Measurements from ENCODE around the gene BTBD16.

The BTBD16 gene

GRCh38 chr10:122343135-122343800 lies 72.2 kb downstream of the BTBD16 start:
- no peak for DNase-seq (ENCODE audit: low read depth in 2 of 2)

GRCh38 chr10:122343936-122344335 lies 72.8 kb downstream of the BTBD16 start:
- no peak for DNase-seq (ENCODE audit: low read depth in 2 of 2)

DNA sequence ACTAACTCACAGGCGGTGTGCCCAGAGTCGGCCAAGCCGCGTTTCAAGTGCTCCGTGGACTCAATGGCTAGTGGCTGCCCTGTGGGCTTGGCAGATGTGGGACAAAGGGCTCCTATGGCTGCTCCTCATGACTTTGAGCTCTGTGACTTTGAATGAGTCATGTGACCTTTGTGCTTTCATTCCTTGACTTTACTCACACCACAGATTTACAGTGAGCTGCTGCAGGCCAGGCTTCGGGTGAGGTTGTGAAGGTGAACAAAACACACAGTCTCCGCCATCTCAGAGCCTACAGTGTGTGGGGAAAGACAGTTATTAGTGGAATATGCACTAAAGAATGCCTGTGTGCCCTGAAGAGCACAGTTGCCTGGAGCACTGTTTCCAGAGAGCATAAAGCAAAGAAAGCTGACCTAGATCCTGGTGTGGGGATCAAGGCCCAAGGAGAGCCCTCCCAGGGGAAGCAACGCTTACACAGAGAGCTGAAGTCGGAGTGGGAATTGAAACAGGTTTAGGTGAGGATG lies 73.7 kb downstream of the BTBD16 start:
- no peak for DNase-seq (ENCODE audit: low read depth in 2 of 2)

DNA sequence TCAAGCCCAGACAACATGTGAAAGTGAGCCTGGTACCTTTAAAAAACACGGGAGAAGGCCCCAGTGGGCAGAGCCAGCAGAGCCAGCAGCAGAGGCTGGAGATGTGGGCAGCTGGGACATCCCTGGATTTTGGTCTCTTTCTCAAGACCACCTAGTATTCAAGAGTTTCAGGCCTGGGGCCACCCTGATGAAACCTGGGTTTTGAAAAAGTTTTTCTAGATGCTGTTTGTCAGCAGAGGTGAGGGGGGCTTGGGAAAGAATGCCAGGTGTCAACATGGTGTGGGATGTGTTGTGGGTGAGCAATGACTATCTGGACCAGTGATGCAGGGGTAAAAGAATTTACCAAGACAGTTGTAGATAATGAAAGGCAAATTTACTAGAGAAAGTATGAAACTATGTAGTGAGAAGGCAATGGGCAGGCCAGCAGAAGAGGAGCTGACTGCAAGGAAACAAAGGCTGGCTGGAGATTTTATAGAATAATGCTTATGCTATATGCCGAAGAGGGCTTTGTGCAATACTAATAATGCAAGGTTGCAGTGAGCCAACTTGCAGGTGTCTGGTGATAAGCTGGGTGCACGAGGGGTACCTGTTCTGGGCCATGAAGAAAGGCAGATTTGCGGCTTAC lies 75.3 kb downstream of the BTBD16 start:
- no peak for DNase-seq (ENCODE audit: low read depth in 2 of 2)

DNA sequence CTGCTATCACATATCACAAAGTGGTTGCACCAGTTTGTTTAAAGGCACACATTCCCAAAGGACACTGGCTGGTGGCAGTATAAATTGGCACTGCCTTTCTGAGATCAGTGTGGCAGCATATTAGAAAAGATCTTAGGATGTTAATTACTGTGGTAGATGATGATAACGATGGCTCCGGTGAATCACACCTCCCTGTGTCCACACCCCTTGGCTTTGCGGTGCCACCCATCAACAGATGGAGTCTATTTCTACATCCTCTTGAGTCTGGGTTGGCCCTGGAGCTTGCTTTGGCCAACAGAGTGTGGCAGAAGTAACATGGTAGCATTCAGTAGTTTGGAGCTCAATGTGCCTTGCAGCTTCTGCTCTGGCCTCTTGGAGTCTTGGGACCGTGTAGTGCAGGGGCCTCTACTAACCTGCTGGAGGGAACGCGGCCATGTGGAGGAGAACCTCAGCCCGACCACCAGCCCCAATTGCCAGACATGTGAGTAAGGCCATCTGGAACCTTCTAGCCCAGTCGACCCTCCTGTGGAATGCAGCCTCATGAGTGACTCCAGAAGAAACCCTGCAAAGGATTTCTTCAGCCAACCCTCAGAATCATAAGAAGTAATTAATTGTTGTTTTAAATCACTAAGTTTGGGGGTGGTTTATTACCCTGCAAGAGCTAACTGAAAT lies 76.2 kb downstream of the BTBD16 start:
- no peak for DNase-seq (ENCODE audit: low read depth in 2 of 2)

- no peak for DNase-seq (ENCODE audit: low read depth in 2 of 2)
These were observed 77.4 kb downstream of the BTBD16 start for GRCh38 chr10:122348512-122348911.

- no peak for DNase-seq (ENCODE audit: low read depth in 2 of 2)
These were observed 77.9 kb downstream of the BTBD16 start for GRCh38 chr10:122348935-122349361.

GRCh38 chr10:122349758-122350369 lies 78.8 kb downstream of the BTBD16 start:
- no peak for DNase-seq (ENCODE audit: low read depth in 2 of 2)

GRCh38 chr10:122350893-122351292 lies 79.8 kb downstream of the BTBD16 start:
- no peak for DNase-seq (ENCODE audit: low read depth in 2 of 2)

- no peak for DNase-seq (ENCODE audit: low read depth in 2 of 2)
These were observed 81.9 kb downstream of the BTBD16 start for GRCh38 chr10:122352817-122353525.

DNA sequence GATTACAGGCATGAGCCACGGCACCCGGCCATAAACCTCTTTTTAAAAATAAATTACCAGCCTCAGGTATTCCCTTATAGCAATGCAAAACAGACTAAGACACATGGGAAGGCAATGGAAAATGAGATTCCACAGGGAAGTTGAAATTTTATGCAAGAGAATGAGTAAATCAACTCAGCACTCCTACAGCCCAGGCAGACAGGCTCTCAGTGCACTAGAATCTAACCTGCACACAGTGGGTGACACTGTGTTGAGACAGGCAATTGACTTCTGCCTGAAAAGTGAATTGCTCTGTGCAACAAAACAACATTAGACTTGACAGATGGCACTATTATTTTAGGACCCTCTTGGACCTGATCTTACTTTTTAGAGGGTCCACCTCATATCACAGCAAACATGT lies 83.3 kb downstream of the BTBD16 start:
- no peak for DNase-seq (ENCODE audit: low read depth in 2 of 2)

- DNase-seq (ENCODE audit: low read depth in 2 of 2) = no peak
These were observed 86.6 kb downstream of the BTBD16 start for GRCh38 chr10:122357685-122358084.

DNA sequence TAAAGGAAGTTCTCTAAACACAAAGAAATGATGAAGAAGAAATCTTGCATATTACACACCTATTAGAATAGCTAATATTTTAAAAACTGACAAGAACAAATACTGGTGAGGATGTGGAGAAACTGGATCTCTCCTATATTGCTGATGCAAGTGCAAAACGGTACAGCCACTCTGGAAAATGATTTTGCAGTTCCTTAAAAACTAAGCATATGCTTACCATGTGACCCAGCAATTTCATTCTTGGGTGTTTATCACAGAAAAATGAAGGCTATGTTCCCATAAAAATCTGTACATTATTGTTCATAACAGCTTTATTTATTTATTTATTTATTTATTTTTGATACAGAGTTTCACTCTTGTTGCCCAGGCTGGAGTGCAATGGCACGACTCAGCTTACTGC lies 88.5 kb downstream of the BTBD16 start:
- no peak for DNase-seq (ENCODE audit: low read depth in 2 of 2)

DNA sequence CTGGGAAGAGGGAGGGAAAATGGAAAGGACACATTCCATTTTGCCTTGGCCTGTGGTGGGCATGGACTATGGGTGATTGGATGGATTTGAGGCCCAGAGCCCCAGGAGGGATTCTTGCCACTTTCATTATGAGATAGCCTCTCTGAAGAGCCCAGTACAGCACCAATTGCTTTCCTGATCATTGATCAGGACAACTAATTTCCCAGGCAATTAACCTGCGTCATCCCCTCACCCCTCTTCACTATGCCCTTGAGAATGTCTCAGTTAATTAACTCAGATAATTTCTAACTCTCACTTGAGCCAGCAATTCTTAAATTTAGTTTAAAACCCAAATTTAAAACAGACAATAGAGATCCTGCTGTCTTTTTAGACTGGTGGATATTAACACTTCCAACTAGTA lies 90.0 kb downstream of the BTBD16 start:
- DNase-seq (ENCODE audit: low read depth in 2 of 2) = no peak

DNA sequence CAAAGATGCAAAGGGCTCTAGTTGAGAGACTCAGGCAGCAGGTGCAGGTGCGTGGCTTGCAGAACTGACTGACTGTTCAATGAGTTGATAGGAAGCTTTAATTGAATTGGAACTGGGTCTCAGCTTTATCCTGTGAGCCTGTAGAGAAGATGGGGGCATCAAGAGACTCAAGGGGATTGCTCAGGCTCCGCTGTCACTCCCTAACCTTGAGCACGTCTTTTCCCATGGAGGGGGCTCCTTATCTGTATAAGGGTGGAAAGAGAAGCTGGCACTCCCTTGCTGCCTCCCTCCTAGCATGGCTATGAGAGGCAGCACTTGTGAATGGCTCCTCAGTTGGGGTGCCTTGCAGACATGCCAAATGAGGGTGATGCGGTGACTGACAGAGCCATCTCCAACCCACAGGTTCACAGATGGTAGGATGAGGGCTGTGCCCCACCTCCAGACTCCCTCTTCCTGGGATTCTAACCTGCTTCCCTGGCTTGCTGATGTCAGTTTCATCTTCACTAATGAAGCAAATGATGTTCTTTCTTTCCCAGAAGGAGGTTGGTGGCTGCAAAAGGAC lies 91.0 kb downstream of the BTBD16 start:
- DNase-seq (ENCODE audit: low read depth in 2 of 2) = no peak

DNA sequence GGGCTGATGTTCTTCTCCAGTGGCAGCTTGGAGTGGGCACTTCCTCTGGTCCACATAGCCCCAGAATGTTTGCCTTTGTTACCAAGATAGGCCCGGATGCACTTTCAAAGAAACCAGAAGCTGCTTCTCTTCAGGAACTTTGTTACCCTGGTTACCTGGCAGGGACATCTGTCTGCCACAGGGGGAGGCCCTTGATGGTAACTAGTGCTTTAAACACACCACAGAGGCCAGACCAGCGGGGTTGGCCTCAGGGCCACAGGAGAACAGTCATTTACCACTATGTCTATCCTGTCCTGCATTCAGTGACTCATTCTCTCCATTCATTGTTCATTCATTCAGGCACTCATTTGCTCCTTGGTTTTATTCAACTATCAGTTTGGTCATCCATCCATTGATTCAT lies 91.5 kb downstream of the BTBD16 start:
- DNase-seq (ENCODE audit: low read depth in 2 of 2) = peak in 1 of 2 donors; percentile 10

- DNase-seq (ENCODE audit: low read depth in 2 of 2) = no peak
These were observed 92.2 kb downstream of the BTBD16 start for GRCh38 chr10:122363311-122363710.

- no peak for DNase-seq (ENCODE audit: low read depth in 2 of 2)
These were observed 92.8 kb downstream of the BTBD16 start for GRCh38 chr10:122363722-122364463.

- no peak for DNase-seq (ENCODE audit: low read depth in 2 of 2)
These were observed 97.6 kb downstream of the BTBD16 start for GRCh38 chr10:122368502-122369254.

DNA sequence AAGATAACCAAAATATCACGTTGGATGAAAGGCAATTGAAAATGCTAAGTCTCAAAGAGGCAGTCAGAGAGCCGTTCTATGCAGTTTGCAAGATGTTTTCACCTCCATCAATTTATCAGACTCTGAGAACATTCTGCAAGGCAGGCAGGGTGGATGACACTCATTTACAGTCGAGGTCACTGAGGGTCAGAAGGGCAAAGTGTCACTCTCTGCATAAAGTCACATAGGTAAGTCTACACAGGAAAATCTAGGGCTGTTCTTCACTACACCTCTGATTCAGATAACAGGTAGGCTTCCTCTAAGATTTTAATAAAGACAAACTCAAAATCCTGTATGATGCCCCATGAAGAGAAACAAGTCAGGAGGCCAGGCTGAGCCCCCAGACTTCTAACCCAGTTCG lies 102.0 kb downstream of the BTBD16 start:
- DNase-seq (ENCODE audit: low read depth in 2 of 2) = no peak
